Sigmoid colon (tissue), 7 donors: ENCODE results near the gene VPS52. TPM values are rescaled to one million over a fixed set of nuclear protein-coding genes. Genes with fewer than 3 reads are reported as not detected.

ENCODE experiments used
- DNase-seq: peaks from one replicate; pipeline ENCODE4 v3.0.0-alpha.2; 2019
- H3K27ac ChIP-seq, 4 donors: fragments of 200-600 bp; sonication (generic); one replicate each; pipeline ENCODE4 v1.5.1; 2016 to 2019; ENCODE audit warnings: mild to moderate bottlenecking in 1 of 4
- H3K27me3 ChIP-seq, 3 donors: fragments of 200-600 bp; sonication (generic); one replicate each; pipeline ENCODE4 v1.5.1; 2019; ENCODE audit warnings: mild to moderate bottlenecking in 1 of 3
- H3K36me3 ChIP-seq, 4 donors: fragments of 200-600 bp; sonication (generic); one replicate each; pipeline ENCODE4 v1.5.1; 2016 to 2019
- H3K4me1 ChIP-seq, 4 donors: fragments of 200-600 bp; sonication (generic); one replicate each; pipeline ENCODE4 v1.5.1; 2017 to 2019
- H3K4me3 ChIP-seq, 4 donors: fragments of 200-600 bp; sonication (generic); one replicate each; pipeline ENCODE4 v1.5.1; 2017 to 2019; ENCODE audit warnings: mild to moderate bottlenecking in 2 of 4, moderate library complexity in 1 of 4
- H3K9me3 ChIP-seq, 4 donors: fragments of 200-600 bp in 3 of 4; sonication (generic) in 3 of 4; one replicate each; pipeline versions ENCODE4 v1.5.1 to v1.6.1; 2013 to 2019
- CTCF ChIP-seq, 4 experiments: fragments of 450-650 bp in 3 of 4; fragments of 200-600 bp in 1 of 4; IDR thresholded peaks; one replicate each; pipeline ENCODE4 v1.5.1; 2016 to 2019; ENCODE audit warnings: antibody characterized with exemption in 4 of 4, mild to moderate bottlenecking in 3 of 4, moderate library complexity in 2 of 4
- EP300 ChIP-seq, 4 donors: sonication (generic); formaldehyde crosslinking; IDR thresholded peaks; one replicate each; pipeline ENCODE4 v1.6.1; 2017; ENCODE audit warnings: antibody characterized with exemption in 4 of 4
- POLR2A ChIP-seq, 2 donors: fragments of 450-650 bp; IDR thresholded peaks; one replicate each; pipeline ENCODE4 v1.6.1; 2016; ENCODE audit warnings: antibody characterized with exemption in 2 of 2, mild to moderate bottlenecking in 2 of 2, moderate library complexity in 2 of 2
- POLR2AphosphoS5 ChIP-seq, 4 donors: sonication (generic); formaldehyde crosslinking; IDR thresholded peaks; one replicate each; pipeline ENCODE4 v1.6.1; 2017; ENCODE audit warnings: antibody characterized with exemption in 4 of 4
- WGBS, 2 donors: extraction: QIAGEN DNeasy Blood & Tissue Kit; methylation state at CpG; one replicate each; pipeline ENCODE4 v1.1.7; 2013; 5-methylcytosine and 5-hydroxymethylcytosine counted together
- intact Hi-C: fragments of 100-400 bp; cut with DNase I; formaldehyde crosslinking; loops from one replicate; pipeline ENCODE4 v1.15.1; 2023
- polyA plus RNA-seq, 3 donors: library from polyadenylated mRNA; stranded (reverse); fragments of 200-250 nt; gene quantifications; one replicate each; pipeline ENCODE4 v1.2.3, GENCODE V29; 2013
- total RNA-seq, 4 donors: library from RNA; depleted of rRNA; stranded (reverse); fragments of >200 nt; gene quantifications; one replicate each; pipeline ENCODE4 v1.1.0, GENCODE V29; 2016
- donor health status: healthy with polysubstance abuse.
- donor health status: Bipolar disorder and iron deficiency.
- donor health status: healthy.

Gene VPS52
- total and polyA plus RNA-seq, 7 donors: 23.4 to 51.2 (median 31.6) TPM

DNA sequence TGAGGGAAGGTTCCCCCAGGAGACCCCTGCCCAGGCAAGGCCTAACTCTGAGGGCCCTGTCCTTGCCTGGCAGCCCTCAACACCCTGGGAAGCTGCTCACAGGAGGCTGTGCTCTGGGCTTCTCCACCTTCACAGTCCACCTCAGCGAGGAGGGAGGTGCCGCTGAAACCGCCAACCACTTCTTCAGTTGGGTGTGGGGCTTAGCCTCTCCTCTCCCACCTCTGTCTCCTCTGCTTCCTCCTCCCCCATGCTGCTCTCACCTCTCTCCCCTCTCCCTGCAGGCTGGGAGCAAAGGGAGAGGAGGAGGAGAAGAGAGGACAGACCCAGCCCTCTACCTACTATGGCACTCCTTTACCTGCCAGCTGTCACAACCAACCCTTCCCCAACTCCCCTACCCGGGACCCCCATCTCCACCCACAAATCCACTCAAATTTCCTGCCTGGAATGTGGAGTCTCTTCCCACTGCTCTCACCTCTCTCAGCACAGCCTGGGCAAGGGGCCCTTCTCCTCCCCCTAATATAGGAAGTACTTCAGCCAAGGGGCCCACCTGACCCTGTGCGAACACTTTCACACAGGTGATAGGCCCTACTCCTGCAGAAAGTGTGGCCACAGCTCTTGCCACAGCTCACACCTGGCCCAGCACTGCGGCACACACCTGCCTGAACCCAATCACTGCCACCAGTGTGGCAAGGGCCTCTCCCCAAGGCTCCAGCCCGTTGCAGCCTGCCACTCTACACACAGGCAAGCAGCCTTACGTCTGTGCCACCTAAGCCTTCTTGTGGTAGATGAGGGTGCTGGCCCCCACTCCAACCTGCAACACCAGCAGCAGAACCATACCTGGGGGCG is 56.2 kb downstream of the VPS52 start:
- intact Hi-C loops: no loop called here
- DNase-seq: peak; percentile 51
- TF ChIP-seq CTCF (IDR thresholded peaks at IDR 0.05) (no peak), POLR2AphosphoS5 (IDR thresholded peaks at IDR 0.05) (no peak), EP300 (IDR thresholded peaks at IDR 0.05) (no peak), POLR2A (IDR thresholded peaks at IDR 0.05) (no peak)
- peaks cover 0 to 12% (median 1%) of the 10 kb centered on the region in 4 donors for H3K36me3 ChIP-seq
- WGBS, 2 donors: 75 to 83% methylated on average over 9 of the region's 9 CpGs
- H3K4me3 ChIP-seq: no peak overlapping the region
- H3K27ac ChIP-seq: no peak overlapping the region
- no peaks in the 10 kb centered on the region for H3K9me3 ChIP-seq
- peaks cover 0 to 20% (median 16%) of the 10 kb centered on the region in 4 donors for H3K4me1 ChIP-seq
- H3K27me3 ChIP-seq: no peaks in the 10 kb centered on the region

- TF ChIP-seq POLR2AphosphoS5 (IDR thresholded peaks at IDR 0.05): peak in 1 of 4 donors; percentile 2
- no peak for TF ChIP-seq POLR2A (IDR thresholded peaks at IDR 0.05)
- 17 to 18% methylated on average over 9 of the region's 9 CpGs for WGBS, 2 donors
- intact Hi-C loops: no loop called here
- no peak for DNase-seq
- no peaks in the 10 kb centered on the region for H3K9me3 ChIP-seq
- no peaks in the 10 kb centered on the region for H3K27me3 ChIP-seq
- peaks cover 4 to 26% (median 6%) of the 10 kb centered on the region in 4 donors for H3K36me3 ChIP-seq
- H3K4me3 ChIP-seq: peak overlapping the region; percentile 22 to 55 (median 48)
- H3K4me1 ChIP-seq: peaks cover 0 to 25% (median 18%) of the 10 kb centered on the region in 4 donors
- peak overlapping the region in 3 of 4 donors; percentile 41 to 63 (median 57) for H3K27ac ChIP-seq
Observed at GRCh38 chr6:33213989-33214335, 57.7 kb downstream of the VPS52 start.

DNA sequence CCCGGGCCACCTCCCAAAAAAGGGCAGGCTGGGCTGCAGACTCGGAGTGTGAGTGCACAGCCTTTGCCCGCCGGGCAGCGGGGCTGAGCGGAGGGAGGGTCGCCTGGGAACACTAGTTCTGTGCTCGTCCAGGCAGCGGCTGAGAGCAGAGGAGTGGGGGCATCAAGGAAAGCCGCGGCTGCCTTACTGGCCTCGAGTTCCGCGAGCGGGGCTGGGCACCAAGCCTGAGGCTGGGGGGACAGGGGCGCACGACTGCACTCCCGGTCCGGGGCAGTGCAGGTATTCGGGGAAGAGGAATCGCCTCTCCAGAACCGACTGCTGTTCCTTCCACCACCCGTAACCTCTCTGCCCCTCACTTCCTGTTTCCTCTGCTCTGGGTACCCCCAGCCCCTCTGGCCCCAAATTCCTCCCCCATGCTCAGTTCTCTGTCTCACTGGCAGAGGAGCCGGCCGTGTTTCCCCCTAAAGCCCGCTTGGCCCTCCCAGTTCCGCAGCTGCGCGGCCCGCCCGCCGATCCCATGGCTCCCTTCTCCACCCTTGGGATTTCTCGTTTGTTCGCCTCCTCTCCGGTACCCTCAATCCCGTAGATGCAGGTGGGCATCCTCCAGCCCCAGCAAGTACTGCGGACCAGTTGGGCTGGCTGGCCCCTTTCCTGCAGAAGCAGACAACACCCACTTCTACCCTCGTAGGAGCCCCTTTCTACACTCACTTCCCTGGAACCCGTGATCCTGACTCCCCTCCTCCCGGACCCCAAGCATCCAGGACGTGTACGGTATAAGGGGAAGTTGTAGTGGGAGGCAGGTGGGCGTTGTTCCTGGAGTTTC is 58.3 kb downstream of the VPS52 start:
- intact Hi-C loops: no loop called here
- TF ChIP-seq POLR2A (IDR thresholded peaks at IDR 0.05) (no peak), EP300 (IDR thresholded peaks at IDR 0.05) (no peak), CTCF (IDR thresholded peaks at IDR 0.05) (no peak), POLR2AphosphoS5 (IDR thresholded peaks at IDR 0.05) (peak in 2 of 4 donors; percentile 4 to 15)
- peaks cover 4 to 26% (median 6%) of the 10 kb centered on the region in 4 donors for H3K36me3 ChIP-seq
- H3K4me1 ChIP-seq: peaks cover 0 to 27% (median 21%) of the 10 kb centered on the region in 4 donors
- no peaks in the 10 kb centered on the region for H3K9me3 ChIP-seq
- H3K4me3 ChIP-seq: peak overlapping the region; percentile 22 to 55 (median 48)
- peak overlapping the region in 3 of 4 donors; percentile 41 to 63 (median 57) for H3K27ac ChIP-seq
- no peak for DNase-seq
- 1% methylated on average over 43 of the region's 43 CpGs for WGBS, 2 donors
- H3K27me3 ChIP-seq: no peaks in the 10 kb centered on the region

- Histone ChIP-seq H3K27me3 (no peaks in the 10 kb centered on the region), H3K4me3 (peak overlapping the region; percentile 22 to 55 (median 48)), H3K27ac (peak overlapping the region in 3 of 4 donors; percentile 41 to 63 (median 57)), H3K9me3 (no peaks in the 10 kb centered on the region), H3K36me3 (peaks cover 4 to 26% (median 6%) of the 10 kb centered on the region in 4 donors), H3K4me1 (peaks cover 0 to 27% (median 22%) of the 10 kb centered on the region in 4 donors)
- 8 to 12% methylated on average over 6 of the region's 6 CpGs for WGBS, 2 donors
- DNase-seq: no peak
- intact Hi-C loops: no loop called here
- no peak for TF ChIP-seq CTCF (IDR thresholded peaks at IDR 0.05)
- no peak for TF ChIP-seq POLR2A (IDR thresholded peaks at IDR 0.05)
- no peak for TF ChIP-seq EP300 (IDR thresholded peaks at IDR 0.05)
- TF ChIP-seq POLR2AphosphoS5 (IDR thresholded peaks at IDR 0.05): no peak
Observed at GRCh38 chr6:33212857-33213165, 58.9 kb downstream of the VPS52 start.
